ENCODE measurements around the gene MSL3.
A peak's percentile ranks its signal among the peaks of the same experiment; 100 is the strongest.

MSL3 gene

GRCh38 chrX:11757719-11758399 lies at the start of gene MSL3:
Gene MSL3, plus strand, starts transcription at chrX:11758237. Its CDS starts 27 bp downstream, at chrX:11758264.
- DNase-seq: peak; percentile 72

GRCh38 chrX:11722304-11722703 lies 35.7 kb upstream of the MSL3 start:
- no peak for DNase-seq

- DNase-seq: no peak
These were observed 33.7 kb upstream of the MSL3 start for GRCh38 chrX:11724122-11725017.

GRCh38 chrX:11725631-11726442 lies 32.2 kb upstream of the MSL3 start:
- DNase-seq: no peak

DNA sequence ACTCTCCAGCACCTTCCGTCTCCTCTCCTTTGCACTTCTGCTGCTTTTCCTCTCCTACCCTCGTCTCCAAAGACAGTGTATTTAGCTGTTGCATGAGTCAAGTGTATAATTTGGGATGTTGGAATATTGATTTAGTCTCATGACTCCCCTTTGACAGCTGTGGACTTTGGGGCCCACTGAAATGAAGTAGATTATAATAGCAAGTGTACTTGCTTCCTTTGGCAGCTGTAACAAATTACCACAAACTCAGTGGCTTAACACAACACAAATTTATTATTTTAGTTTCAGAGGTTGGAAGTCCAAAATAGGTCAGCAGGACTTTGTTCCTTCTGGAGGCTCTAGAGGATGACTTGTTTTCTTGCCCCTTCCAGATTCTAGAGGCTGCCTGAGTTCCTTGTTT lies 29.5 kb upstream of the MSL3 start:
- DNase-seq: no peak

GRCh38 chrX:11733614-11734013 lies 24.4 kb upstream of the MSL3 start:
- no peak for DNase-seq

DNA sequence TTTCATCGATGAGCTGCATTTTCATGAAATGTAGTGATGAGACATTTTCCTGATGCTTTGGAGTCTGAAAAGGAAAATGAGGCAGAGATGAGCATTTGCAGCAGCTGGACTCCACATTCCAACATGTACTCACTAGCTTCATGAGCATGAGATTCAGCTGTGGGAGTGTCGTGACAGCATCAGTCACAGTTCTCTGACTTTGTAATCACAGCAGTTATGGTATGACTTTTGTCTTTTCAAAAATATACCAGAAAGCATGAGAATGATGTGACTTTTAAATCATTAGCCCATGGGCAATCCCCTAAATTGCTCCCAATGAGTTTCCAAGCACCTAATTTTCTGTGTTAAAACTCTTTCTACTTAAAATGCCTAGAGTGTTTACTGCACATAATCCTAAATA lies 18.3 kb upstream of the MSL3 start:
- no peak for DNase-seq

GRCh38 chrX:11740794-11741193 lies 17.2 kb upstream of the MSL3 start:
- no peak for DNase-seq

DNA sequence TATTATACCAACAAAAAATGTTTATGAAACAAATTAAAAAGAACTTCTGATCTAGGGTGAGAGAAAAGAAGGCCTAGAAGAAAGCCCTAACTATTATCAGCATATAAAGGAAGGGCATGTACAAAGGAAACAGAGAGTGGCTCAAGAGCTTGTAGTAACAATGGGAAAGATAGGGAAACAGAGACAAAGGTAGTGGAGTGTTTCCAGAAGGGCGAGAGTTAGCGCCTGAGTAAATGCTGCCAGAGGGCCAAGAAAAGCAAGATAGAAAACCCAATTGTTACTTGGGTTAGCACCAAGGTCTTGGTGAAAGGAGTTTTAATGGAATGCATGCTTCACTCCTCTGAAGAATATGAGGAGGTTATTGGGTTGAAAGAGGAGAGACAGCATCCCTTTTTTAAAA lies 16.5 kb upstream of the MSL3 start:
- no peak for DNase-seq

DNA sequence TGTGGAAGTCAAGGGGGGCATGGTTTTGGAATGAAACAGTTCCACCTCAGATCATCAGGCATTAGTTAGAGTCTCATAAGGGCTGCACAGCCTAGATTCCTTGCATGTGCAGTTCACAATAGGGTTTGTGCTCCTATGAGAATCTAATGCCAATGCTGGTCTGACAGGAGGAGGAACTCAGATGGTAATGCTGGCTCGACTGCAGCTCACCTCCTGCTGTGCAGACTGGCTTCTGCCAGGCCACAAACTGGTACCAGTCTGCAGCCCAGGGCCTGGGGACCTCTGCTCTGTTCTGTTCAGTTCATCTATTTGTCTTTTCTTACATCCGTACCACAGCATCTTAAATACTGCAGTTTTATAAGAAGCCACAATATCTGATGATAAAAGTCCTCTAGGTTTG lies 12.2 kb upstream of the MSL3 start:
- DNase-seq: no peak

DNA sequence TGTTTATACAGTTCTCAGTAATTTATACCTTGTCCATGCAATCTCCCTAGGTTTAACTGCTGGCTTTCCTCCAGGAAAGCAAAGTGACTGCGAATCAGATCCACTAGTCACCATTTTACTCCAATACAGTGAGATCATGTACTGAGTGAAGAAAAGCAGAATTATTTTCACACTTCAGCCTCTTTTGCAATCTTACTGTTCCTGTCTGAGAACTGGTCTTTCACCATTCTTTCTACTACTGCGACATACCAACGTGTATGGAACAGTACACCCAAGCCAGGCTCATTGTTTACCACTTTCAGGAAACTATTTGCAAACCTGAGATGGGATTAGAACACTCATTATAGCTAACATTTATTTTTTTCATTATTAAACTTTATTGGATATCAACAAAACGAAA lies 8.0 kb upstream of the MSL3 start:
- no peak for DNase-seq

DNA sequence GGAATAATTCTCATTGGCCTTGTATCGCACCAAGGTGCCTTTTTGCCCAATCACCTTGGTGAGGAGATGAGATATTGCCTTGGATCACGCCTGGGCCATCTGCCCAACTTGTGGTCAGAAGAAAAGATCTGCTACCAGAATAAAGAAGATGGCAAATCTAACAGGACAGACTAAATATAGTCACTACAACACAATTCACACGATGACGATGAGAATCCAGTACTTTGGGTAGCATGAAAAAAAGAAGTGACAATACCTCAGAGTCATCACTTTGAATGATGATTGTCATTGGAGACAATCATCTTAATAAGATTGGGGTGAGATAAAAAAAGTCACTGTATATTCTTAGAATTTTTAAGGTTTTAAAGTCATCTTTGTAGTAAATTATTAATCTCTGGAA lies 7.3 kb upstream of the MSL3 start:
- no peak for DNase-seq

DNA sequence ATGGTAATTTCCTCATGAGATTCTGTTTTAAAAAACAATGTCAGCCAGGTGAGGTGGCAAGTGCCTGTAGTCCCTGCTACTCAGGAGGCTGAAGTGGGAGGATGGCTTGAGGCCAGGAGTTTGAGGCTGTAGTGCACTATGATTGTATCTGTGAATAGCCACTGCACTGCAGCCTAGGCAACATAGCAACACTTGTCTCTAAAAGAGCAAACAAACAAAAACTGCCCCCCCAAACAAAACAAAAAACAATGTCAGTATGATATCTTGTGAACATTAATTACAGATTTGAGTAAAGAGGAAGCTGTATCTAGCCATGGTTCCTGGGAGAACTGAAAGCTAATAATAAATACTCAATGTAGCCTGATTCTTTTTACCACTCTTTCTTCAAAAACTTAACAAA lies 6.8 kb upstream of the MSL3 start:
- DNase-seq: no peak

DNA sequence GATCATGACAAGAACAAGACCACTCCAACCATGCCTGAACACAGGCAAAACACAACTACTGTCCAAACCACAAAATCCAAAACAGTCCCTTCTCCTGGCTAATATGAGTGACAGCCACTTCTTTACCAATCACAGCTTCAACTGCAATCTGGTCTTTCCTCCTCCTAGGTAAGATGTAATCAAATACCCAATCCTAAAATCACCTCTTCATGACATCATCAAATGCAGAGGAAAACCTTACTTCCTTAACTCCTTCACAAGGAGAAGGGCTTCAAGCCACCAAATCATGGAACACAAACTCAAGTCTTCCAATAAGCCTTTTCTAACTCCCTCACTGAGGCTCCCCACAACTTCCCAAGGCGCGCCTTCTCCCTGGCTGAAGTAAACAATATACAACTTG lies 4.4 kb upstream of the MSL3 start:
- no peak for DNase-seq

- peak; percentile 8 for DNase-seq
These were observed 2.9 kb upstream of the MSL3 start for GRCh38 chrX:11754958-11755645.

- peak; percentile 57 for DNase-seq
These were observed 2.3 kb upstream of the MSL3 start for GRCh38 chrX:11755724-11756123.

DNA sequence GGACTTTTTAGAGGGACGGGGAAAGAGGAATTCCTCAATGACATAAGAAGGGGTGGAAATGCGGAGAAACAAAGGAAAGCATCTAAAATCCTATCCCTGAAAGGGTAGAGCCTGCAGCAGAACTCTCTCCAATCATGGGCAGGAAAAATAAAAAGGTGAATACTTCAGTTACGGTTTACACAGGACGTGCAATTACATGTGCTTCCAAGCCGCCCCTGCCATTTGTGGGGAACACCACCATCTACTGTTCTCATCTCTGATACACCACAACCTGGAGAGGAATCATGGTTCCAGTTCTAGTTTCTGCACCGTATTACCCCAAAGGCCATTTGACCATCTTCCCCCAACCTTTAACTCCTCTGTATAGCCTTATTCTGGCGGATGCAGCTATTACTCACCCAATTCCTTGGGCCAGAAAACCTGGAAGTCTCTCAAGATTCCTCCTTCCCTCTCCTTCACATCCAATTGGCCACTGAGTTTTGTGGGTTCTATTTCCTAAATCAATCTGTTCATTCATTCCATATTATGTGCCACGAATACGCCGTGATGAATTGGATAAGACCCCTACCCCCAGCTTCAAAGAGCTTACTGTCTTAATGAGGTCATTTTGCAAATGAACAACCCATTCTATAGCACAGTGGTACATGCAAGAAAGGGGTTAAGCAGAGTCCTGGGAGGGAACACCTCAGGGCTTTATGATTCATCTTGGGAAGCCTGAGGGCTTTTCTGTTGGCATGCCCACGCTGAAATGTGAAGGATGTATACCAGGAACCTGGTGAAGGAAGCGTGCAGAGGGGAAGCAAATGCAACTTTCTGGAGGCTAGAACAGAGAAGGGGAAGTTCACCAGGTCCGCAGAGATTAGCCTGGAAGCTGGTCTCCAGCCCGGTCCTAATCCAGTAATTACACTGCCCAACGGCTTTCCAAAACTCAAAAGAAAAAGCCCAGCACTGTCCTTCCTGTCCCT lies 1.4 kb upstream of the MSL3 start:
- peak; percentile 11 for DNase-seq

- no peak for DNase-seq
These were observed 679 bp upstream of the MSL3 start for GRCh38 chrX:11757397-11757718.

DNA sequence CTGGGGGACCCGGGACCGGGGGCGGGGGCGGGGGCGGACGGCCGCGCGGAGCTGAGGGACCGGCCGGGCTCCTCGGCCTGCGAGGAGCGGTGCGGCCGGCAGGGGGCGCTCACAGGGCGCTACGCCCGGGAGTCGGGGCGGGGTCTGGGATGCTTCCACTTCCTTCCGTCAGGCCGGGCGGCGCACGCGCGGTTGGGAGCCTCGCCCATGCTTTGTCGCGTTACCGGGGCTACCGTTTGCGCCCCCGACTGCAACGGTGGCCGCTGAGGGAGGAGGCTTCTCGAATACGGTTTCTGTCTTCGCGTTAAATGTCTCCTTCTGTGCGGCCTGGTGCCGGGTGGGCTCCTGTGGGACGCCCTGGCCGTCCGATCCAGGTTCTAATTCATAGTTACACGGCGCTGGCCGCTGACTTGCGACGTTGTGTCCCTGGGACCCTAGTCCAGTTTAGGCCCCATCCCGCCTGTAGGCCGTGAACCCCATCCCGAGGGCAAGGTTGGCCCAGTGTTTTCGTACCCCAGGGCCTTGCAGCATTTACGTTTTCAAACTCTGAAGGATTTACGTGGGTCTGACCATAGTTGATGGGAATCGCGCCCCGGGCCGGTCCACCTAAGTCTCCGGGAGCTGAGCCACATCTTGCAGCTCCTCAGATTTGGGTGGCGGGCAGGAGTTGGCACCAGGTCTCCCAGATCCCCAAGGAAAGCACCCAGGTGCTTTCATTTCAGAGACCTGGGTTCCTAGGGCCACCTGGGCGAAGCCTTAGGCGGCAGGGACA lies 549 bp downstream of the MSL3 start:
- peak; percentile 89 for DNase-seq

DNA sequence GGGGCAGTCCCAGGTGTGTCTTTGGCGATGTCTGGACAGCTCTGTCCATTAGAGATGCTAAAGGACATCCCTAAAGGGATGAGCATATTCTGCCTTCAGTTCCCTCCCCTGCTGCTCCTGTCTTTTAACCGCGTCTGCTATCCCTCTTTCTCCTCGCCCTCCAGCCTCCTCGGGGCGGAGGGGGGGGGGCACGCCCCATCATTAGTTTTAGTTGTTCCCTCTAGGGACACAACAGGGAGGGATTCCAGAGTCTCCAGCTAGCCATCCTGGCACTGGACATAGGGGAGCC lies 1.1 kb downstream of the MSL3 start:
- peak; percentile 35 for DNase-seq

All from NCI-H146 (cell line).